Uterus (tissue), 2 donors: ENCODE data around the gene SMAD2.

Experiments used
- POLR2A ChIP-seq, 2 donors: fragments of 450-650 bp; IDR thresholded peaks; one replicate each; pipeline ENCODE4 v1.6.1; 2016; ENCODE audit warnings: antibody characterized with exemption in 2 of 2, mild to moderate bottlenecking in 1 of 2, moderate library complexity in 1 of 2
- TF ChIP-seq, protein P1 (sequence below), 4 experiments: fragments of 200-600 bp in 2 of 4; fragments of 450-650 bp in 2 of 4; sonication (generic) in 2 of 4; IDR thresholded peaks; one replicate each; pipeline ENCODE4 v1.5.1; 2016 to 2019; ENCODE audit warnings: antibody characterized with exemption in 4 of 4, mild to moderate bottlenecking in 2 of 4, moderate library complexity in 1 of 4

DNA sequence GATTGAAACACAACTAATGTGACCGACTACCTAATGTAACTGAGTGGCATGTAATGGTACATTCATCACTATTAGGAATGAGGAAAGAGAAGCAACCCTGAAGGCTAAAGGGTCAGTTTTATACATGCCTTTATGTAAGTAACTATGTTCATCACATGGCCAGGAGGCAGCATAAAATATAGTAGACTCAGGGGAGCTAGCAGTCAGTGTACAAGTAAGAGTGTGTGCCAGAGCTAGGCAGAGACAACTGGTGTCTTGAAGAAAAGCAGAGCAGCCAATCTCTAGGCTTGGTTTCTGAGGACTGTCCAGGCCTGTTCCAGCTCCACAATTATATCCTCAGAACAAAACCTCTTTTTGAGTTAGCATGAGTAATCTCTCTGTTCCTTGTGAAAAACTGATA lies 18.1 kb downstream of the SMAD2 start:
- TF ChIP-seq POLR2A (IDR thresholded peaks at IDR 0.05): no peak
- TF ChIP-seq, protein P1, sequence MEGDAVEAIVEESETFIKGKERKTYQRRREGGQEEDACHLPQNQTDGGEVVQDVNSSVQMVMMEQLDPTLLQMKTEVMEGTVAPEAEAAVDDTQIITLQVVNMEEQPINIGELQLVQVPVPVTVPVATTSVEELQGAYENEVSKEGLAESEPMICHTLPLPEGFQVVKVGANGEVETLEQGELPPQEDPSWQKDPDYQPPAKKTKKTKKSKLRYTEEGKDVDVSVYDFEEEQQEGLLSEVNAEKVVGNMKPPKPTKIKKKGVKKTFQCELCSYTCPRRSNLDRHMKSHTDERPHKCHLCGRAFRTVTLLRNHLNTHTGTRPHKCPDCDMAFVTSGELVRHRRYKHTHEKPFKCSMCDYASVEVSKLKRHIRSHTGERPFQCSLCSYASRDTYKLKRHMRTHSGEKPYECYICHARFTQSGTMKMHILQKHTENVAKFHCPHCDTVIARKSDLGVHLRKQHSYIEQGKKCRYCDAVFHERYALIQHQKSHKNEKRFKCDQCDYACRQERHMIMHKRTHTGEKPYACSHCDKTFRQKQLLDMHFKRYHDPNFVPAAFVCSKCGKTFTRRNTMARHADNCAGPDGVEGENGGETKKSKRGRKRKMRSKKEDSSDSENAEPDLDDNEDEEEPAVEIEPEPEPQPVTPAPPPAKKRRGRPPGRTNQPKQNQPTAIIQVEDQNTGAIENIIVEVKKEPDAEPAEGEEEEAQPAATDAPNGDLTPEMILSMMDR (IDR thresholded peaks at IDR 0.05): no peak
